Parathyroid adenoma (tissue), 2 donors: ENCODE results near the gene AP5S1.
"Not testable (repeated sequence)": the region's sequence is repeated elsewhere in the genome, so short reads cannot be mapped to it uniquely, and the experiment has no call there.

ENCODE experiments used
- H2AFZ ChIP-seq: fragments of 300-600 bp; sonication (generic); one replicate; pipeline ENCODE4 v1.7.0; 2017; ENCODE audit warnings: antibody characterized with exemption, mild to moderate bottlenecking
- H3K27ac ChIP-seq: fragments of 300-600 bp; sonication (generic); one replicate; pipeline ENCODE4 v1.7.0; 2017
- H3K27me3 ChIP-seq: fragments of 300-600 bp; sonication (generic); one replicate; pipeline ENCODE4 v1.7.0; 2017; ENCODE audit warnings: low read length; ENCODE audit not compliant: control insufficient read depth, insufficient read depth
- H3K36me3 ChIP-seq: fragments of 300-600 bp; sonication (generic); one replicate; pipeline ENCODE4 v1.7.0; 2017; ENCODE audit warnings: low read length; ENCODE audit not compliant: control insufficient read depth, insufficient read depth
- H3K4me1 ChIP-seq: fragments of 300-600 bp; sonication (generic); one replicate; pipeline ENCODE4 v1.7.0; 2017; ENCODE audit warnings: control low read depth
- H3K4me2 ChIP-seq: fragments of 300-600 bp; sonication (generic); one replicate; pipeline ENCODE4 v1.7.0; 2017; ENCODE audit warnings: low read length
- H3K4me3 ChIP-seq: fragments of 300-600 bp; sonication (generic); one replicate; pipeline ENCODE4 v1.7.0; 2017; ENCODE audit warnings: low read depth, low read length
- H3K79me2 ChIP-seq: fragments of 300-600 bp; sonication (generic); one replicate; pipeline ENCODE4 v1.7.0; 2017; ENCODE audit warnings: control low read depth
- H3K9ac ChIP-seq: fragments of 300-600 bp; sonication (generic); one replicate; pipeline ENCODE4 v1.7.0; 2017; ENCODE audit warnings: mild to moderate bottlenecking
- H3K9me3 ChIP-seq: fragments of 300-600 bp; sonication (generic); one replicate; pipeline ENCODE4 v1.7.0; 2017; ENCODE audit warnings: low read length; ENCODE audit not compliant: control insufficient read depth
- CTCF ChIP-seq: fragments of 300-600 bp; sonication (generic); IDR thresholded peaks from one replicate; pipeline ENCODE4 v1.7.0; 2017; ENCODE audit warnings: antibody characterized with exemption, mild to moderate bottlenecking
- donor health status: primary hyperparathyroidism.

AP5S1 gene

DNA sequence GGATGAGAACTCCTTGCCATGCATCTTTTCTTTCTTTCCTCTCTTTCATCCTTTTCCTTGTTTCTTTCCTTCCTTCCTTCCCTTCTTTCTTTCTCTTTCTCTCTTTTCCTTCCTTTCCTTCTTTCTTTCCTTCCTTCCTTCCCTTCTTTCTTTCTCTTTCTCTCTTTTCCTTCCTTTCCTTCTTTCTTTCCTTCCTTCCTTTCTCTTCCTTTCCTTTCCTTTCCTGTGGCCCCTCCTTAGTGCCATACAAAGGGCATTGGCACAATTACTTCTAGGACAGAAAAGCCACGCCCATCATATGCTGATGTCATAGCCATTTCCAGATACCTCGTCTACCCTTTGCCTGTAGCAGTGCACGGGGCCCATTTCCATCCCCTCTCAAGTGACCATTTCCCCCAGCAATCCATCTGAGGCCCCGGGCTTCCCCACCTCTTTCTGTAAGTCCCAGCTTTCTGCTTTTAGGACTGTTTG is 31.6 kb upstream of the AP5S1 start:
- H3K4me1 ChIP-seq: peaks cover 26% of the 10 kb centered on the region
- H3K27me3 ChIP-seq: no peaks in the 10 kb centered on the region
- H3K27ac ChIP-seq: no peak overlapping the region
- no peak overlapping the region for H3K4me3 ChIP-seq
- no peak overlapping the region for H3K9ac ChIP-seq
- H2AFZ ChIP-seq: no peak overlapping the region
- TF ChIP-seq CTCF: no peak
- no peak overlapping the region for H3K4me2 ChIP-seq
- H3K36me3 ChIP-seq: no peaks in the 10 kb centered on the region
- peaks cover 4% of the 10 kb centered on the region for H3K79me2 ChIP-seq
- H3K9me3 ChIP-seq: no peaks in the 10 kb centered on the region

GRCh38 chr20:3789201-3789600 is 31.1 kb upstream of the AP5S1 start:
- H3K9ac ChIP-seq, H3K27ac ChIP-seq, H3K36me3 ChIP-seq: not testable (repeated sequence)

GRCh38 chr20:3794168-3794567 is 26.2 kb upstream of the AP5S1 start:
- H3K4me1 ChIP-seq, H3K4me3 ChIP-seq, H3K36me3 ChIP-seq, H3K27me3 ChIP-seq, H3K79me2 ChIP-seq, H3K9me3 ChIP-seq, H3K4me2 ChIP-seq, H3K27ac ChIP-seq, H3K9ac ChIP-seq, H2AFZ ChIP-seq: not testable (repeated sequence)

More at GRCh38 chr20:3789201-3789600, 31.1 kb upstream of the AP5S1 start:
- not testable (repeated sequence) for H3K9me3 ChIP-seq, H3K27me3 ChIP-seq, H3K4me2 ChIP-seq, H3K79me2 ChIP-seq, H3K4me3 ChIP-seq, H2AFZ ChIP-seq
- H3K4me1 ChIP-seq: peaks cover 26% of the 10 kb centered on the region

- H3K9ac ChIP-seq: no peak overlapping the region
- peak overlapping the region; percentile 97 for H2AFZ ChIP-seq
- peaks cover 3% of the 10 kb centered on the region for H3K4me1 ChIP-seq
- H3K4me3 ChIP-seq: peak overlapping the region; percentile 78
- peak overlapping the region; percentile 88 for H3K27ac ChIP-seq
- H3K36me3 ChIP-seq: no peaks in the 10 kb centered on the region
- no peaks in the 10 kb centered on the region for H3K27me3 ChIP-seq
- no peaks in the 10 kb centered on the region for H3K79me2 ChIP-seq
- no peak overlapping the region for H3K4me2 ChIP-seq
- no peak for TF ChIP-seq CTCF
- no peaks in the 10 kb centered on the region for H3K9me3 ChIP-seq
Observed at GRCh38 chr20:3794701-3795420, 25.5 kb upstream of the AP5S1 start.

DNA sequence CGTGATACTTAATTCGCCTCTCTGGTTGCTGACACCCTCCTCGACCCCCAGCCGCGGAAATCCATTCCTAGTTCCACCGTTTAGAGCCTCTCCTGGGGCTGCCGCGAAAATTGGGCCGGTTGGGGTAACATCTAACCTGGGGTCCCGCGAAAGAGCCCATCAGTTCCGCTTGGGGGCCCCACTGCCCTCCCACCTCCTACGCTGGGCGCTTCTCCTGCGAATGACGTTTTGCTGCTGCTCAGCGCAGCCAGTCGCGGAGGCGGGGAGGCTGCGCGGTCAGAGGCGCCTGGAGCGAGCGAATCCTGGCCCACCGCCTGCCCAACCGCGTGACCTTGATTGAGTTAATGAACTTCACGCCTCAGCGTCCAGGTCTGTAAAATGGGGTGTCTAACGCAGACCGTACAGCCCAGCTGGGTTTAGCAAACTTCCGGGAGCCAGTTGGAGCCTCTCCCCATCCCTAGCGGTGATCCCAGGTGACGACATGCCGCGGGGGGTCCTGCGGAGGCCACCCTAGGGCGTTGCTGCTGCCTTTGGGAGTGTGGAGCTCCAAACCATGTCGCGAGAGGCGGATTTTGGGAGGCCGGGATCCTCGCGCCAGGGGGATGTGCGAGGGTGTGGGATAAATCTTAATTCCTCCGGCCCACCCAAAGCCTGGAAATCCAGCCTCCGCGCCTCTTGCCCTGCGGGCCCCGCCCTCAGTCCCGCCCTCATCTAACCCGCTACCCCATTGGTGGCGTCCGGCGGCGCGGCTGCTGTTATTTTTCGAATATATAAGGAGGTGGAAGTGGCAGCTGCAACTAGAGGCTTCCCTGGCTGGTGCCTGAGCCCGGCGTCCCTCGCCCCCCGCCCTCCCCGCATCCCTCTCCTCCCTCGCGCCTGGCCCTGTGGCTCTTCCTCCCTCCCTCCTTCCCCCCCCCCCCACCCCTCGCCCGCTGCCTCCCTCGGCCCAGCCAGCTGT is 24.6 kb upstream of the AP5S1 start, which contains the start of gene CDC25B:
Gene CDC25B, plus strand, starts transcription at position 800 of the 958 bp plus-strand sequence. CDS start 222 bp downstream, outside the sequence.
- Histone ChIP-seq H3K4me2 (peak within 1 kb of the TSS; percentile 85), H3K79me2 (no peaks in the 10 kb centered on the region), H3K27me3 (no peaks in the 10 kb centered on the region), H3K9me3 (no peaks in the 10 kb centered on the region), H3K27ac (peak within 1 kb of the TSS; percentile 88), H3K4me3 (peak within 1 kb of the TSS; percentile 78), H3K36me3 (no peaks in the 10 kb centered on the region), H3K9ac (peak within 1 kb of the TSS; percentile 5), H3K4me1 (peaks cover 10% of the 10 kb centered on the region), H2AFZ (peak within 1 kb of the TSS; percentile 97)
- TF ChIP-seq CTCF: peak; percentile 34
